K562 (cell line): ENCODE data around the gene NCOA3. TPM values are rescaled to one million over a fixed set of nuclear protein-coding genes. Genes with fewer than 3 reads are reported as not detected.

Experiments used
- BDP1 ChIP-seq: IDR thresholded peaks from 3 replicates; pipeline ENCODE4 v1.6.1; 2011; ENCODE audit not compliant: insufficient read length, insufficient read depth
- C11orf30 ChIP-seq: fragments of 450-650 bp; IDR thresholded peaks from 2 replicates; pipeline ENCODE4 v1.6.1; 2016; ENCODE audit warnings: low read depth, mild to moderate bottlenecking
- EZH2 ChIP-seq: IDR thresholded peaks from 2 replicates; pipeline ENCODE4 v1.6.1; 2012; ENCODE audit warnings: low read depth, mild to moderate bottlenecking, inconsistent platforms, low read length, borderline replicate concordance
- GABPB1 ChIP-seq: sonication (generic); formaldehyde crosslinking; IDR thresholded peaks from 2 replicates; pipeline ENCODE4 v1.8.0; 2022; ENCODE audit warnings: mild to moderate bottlenecking, missing genetic modification reagents
- HCFC1 ChIP-seq: IDR thresholded peaks from 2 replicates; pipeline ENCODE4 v1.6.1; 2012; ENCODE audit warnings: low read depth, low read length, improper control_type of control experiment
- KAT7 ChIP-seq: sonication (generic); formaldehyde crosslinking; IDR thresholded peaks from 2 replicates; pipeline ENCODE4 v1.8.0; 2022; ENCODE audit warnings: missing genetic modification reagents, mild to moderate bottlenecking, borderline replicate concordance
- LCOR ChIP-seq: sonication (generic); formaldehyde crosslinking; IDR thresholded peaks from 2 replicates; pipeline ENCODE4 v1.8.0; 2022; ENCODE audit warnings: mild to moderate bottlenecking, missing genetic modification reagents
- MIER1 ChIP-seq: fragments of 450-650 bp; IDR thresholded peaks from 2 replicates; pipeline ENCODE4 v1.6.1; 2016; ENCODE audit warnings: antibody characterized with exemption, mild to moderate bottlenecking, low read depth
- PHF21A ChIP-seq: fragments of 450-650 bp; IDR thresholded peaks from 2 replicates; pipeline ENCODE4 v1.6.1; 2017; ENCODE audit warnings: low read depth, borderline replicate concordance
- SNIP1 ChIP-seq: fragments of 450-650 bp; IDR thresholded peaks from 2 replicates; pipeline ENCODE4 v1.7.1; 2017; ENCODE audit warnings: low read depth, mild to moderate bottlenecking
- SRSF7 ChIP-seq: fragments of 200-400 bp; formaldehyde crosslinking; optimal IDR thresholded peaks from 2 replicates; pipeline ENCODE3; 2017; ENCODE audit warnings: mild to moderate bottlenecking, low read depth, low read length
- XRCC4 ChIP-seq: IDR thresholded peaks from one replicate; pipeline ENCODE4 v1.6.1; 2011; ENCODE audit not compliant: insufficient read depth, insufficient read length; ENCODE audit errors: extremely low read depth
- ZNF133 ChIP-seq: fragments of 250-450 bp; sonication (Bioruptor Pico); IDR thresholded peaks from 2 replicates; pipeline ENCODE4 v1.4.0; 2020; ENCODE audit warnings: mild to moderate bottlenecking
- ZNF311 ChIP-seq: fragments of 250-450 bp; sonication (Bioruptor Pico); IDR thresholded peaks from 2 replicates; pipeline ENCODE4 v1.4.0; 2020; ENCODE audit warnings: mild to moderate bottlenecking, moderate library complexity
- ZNF76 ChIP-seq: fragments of 250-450 bp; sonication (Bioruptor Pico); IDR thresholded peaks from 2 replicates; pipeline ENCODE4 v1.4.0; 2020; ENCODE audit warnings: mild to moderate bottlenecking, moderate library complexity, borderline replicate concordance
- polyA plus RNA-seq, 8 experiments: library from polyadenylated mRNA; depleted of rRNA in 4 of 8; stranded (reverse) in 5 of 8; unstranded in 3 of 8; fragments of >200 nt; fragmentation: Nextera tagmentation in 2 of 8; fragmentation: Illumina TruSeq in 1 of 8; extraction: Ambion mirVana in 2 of 8; extraction: Trizol in 1 of 8; gene quantifications; 2 replicates each; pipeline versions ENCODE4 v1.2.1 to v1.2.3, GENCODE V29; 2011 to 2014; ENCODE audit warnings: inconsistent platforms in 1 of 8, missing spikeins in 1 of 8
- total RNA-seq, 7 experiments: library from RNA; depleted of rRNA in 6 of 7; stranded (reverse); fragments of >200 nt in 6 of 7; fragmentation: Illumina TruSeq in 2 of 7; extraction: Trizol in 2 of 7; gene quantifications; 2 replicates each; pipeline versions ENCODE4 v1.2.1 to v1.2.3, GENCODE V29; 2011 to 2021; ENCODE audit warnings: low replicate concordance in 1 of 7
- TF ChIP-seq, protein P1 (sequence below), 3 experiments: fragments of 200-800 bp in 1 of 3; fragments of 250-450 bp in 1 of 3; fragments of 450-650 bp in 1 of 3; sonication (Bioruptor Pico) in 1 of 3; sonication (Bioruptor generic) in 1 of 3; formaldehyde crosslinking in 1 of 3; IDR thresholded peaks; 2 replicates each; pipeline versions ENCODE4 v1.6.1 to v1.8.0; 2016 to 2022; ENCODE audit warnings: mild to moderate bottlenecking in 2 of 3, missing genetic modification characterization in 2 of 3, missing compliant biosample characterization in 1 of 3, moderate library complexity in 1 of 3
- TF ChIP-seq, protein P2 (sequence below): fragments of 250-450 bp; sonication (Bioruptor Pico); IDR thresholded peaks from 2 replicates; pipeline ENCODE4 v1.4.0; 2020; ENCODE audit warnings: mild to moderate bottlenecking, moderate library complexity, borderline replicate concordance
- TF ChIP-seq, protein P3 (sequence below): fragments of 250-450 bp; sonication (Bioruptor Pico); IDR thresholded peaks from 2 replicates; pipeline ENCODE4 v1.5.0; 2020; ENCODE audit warnings: mild to moderate bottlenecking

Gene NCOA3
- total and polyA plus RNA-seq, 9 of the 15 experiments (the other 6 are each of a cell fraction or from before 2014, with no cell fraction given): 3.2 to 24.3 (median 14.4) TPM

DNA sequence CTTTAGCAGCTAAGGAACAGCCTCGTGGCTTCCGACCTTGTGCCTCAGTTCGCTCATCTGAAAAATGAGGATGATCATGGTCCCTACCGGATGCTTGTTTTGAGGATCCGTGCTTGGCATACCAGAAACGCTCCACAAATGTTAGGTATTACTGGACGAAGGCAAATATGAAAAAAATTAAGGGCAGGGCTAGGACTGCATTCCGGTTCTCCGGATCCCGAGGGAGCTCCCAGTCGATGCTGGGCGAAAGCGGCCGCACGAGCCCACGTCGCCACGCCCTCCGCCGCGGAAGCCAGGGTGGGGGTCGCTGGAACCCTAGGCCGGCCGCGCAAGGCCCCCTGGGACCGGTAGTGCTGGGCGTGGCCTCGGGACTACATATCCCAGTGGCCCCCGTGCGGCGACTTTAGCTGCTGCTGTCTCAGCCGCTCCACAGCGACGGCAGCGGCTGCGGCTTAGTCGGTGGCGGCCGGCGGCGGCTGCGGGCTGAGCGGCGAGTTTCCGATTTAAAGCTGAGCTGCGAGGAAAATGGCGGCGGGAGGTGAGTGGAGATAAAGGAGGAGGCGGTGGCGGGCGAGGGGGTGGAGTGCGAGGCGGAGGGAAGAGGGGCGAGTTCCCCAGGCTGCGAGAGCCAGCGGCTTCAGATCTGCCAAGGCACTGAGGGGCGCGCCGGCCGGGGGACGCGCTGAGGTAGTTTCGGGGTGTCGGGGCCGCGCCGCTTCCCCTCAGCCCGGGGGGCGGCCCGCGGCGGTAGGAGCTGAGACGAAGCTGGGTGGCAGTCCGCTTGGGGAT is at the start of gene NCOA3 (continued):
- TF ChIP-seq, protein P1, sequence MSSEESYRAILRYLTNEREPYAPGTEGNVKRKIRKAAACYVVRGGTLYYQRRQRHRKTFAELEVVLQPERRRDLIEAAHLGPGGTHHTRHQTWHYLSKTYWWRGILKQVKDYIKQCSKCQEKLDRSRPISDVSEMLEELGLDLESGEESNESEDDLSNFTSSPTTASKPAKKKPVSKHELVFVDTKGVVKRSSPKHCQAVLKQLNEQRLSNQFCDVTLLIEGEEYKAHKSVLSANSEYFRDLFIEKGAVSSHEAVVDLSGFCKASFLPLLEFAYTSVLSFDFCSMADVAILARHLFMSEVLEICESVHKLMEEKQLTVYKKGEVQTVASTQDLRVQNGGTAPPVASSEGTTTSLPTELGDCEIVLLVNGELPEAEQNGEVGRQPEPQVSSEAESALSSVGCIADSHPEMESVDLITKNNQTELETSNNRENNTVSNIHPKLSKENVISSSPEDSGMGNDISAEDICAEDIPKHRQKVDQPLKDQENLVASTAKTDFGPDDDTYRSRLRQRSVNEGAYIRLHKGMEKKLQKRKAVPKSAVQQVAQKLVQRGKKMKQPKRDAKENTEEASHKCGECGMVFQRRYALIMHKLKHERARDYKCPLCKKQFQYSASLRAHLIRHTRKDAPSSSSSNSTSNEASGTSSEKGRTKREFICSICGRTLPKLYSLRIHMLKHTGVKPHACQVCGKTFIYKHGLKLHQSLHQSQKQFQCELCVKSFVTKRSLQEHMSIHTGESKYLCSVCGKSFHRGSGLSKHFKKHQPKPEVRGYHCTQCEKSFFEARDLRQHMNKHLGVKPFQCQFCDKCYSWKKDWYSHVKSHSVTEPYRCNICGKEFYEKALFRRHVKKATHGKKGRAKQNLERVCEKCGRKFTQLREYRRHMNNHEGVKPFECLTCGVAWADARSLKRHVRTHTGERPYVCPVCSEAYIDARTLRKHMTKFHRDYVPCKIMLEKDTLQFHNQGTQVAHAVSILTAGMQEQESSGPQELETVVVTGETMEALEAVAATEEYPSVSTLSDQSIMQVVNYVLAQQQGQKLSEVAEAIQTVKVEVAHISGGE (CRISPR knock-in tag; IDR thresholded peaks at IDR 0.05): peak in 2 of 3 experiments; percentile 42 to 88; a peak in 4 of 6 replicates
- TF ChIP-seq EZH2: no peak
- TF ChIP-seq LCOR (CRISPR knock-in tag): peak; percentile 78; the same call in 1 of the 2 replicates
- TF ChIP-seq XRCC4: no peak
- TF ChIP-seq SNIP1: no peak
- TF ChIP-seq SRSF7: no peak
- TF ChIP-seq, protein P2, sequence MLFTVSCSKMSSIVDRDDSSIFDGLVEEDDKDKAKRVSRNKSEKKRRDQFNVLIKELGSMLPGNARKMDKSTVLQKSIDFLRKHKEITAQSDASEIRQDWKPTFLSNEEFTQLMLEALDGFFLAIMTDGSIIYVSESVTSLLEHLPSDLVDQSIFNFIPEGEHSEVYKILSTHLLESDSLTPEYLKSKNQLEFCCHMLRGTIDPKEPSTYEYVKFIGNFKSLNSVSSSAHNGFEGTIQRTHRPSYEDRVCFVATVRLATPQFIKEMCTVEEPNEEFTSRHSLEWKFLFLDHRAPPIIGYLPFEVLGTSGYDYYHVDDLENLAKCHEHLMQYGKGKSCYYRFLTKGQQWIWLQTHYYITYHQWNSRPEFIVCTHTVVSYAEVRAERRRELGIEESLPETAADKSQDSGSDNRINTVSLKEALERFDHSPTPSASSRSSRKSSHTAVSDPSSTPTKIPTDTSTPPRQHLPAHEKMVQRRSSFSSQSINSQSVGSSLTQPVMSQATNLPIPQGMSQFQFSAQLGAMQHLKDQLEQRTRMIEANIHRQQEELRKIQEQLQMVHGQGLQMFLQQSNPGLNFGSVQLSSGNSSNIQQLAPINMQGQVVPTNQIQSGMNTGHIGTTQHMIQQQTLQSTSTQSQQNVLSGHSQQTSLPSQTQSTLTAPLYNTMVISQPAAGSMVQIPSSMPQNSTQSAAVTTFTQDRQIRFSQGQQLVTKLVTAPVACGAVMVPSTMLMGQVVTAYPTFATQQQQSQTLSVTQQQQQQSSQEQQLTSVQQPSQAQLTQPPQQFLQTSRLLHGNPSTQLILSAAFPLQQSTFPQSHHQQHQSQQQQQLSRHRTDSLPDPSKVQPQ: no peak
- TF ChIP-seq KAT7 (CRISPR knock-in tag): peak; percentile 67
- TF ChIP-seq ZNF133 (CRISPR knock-in tag): 0 out of 2 replicates have a peak, but pooled peaks have one; percentile 49
- TF ChIP-seq BDP1: no peak
- TF ChIP-seq GABPB1 (CRISPR knock-in tag): peak; percentile 89
- no peak; the same call in 1 of the 2 replicates for TF ChIP-seq PHF21A
- peak; percentile 98 for TF ChIP-seq HCFC1
- no peak for TF ChIP-seq ZNF76 (CRISPR knock-in tag)
- no peak for TF ChIP-seq MIER1
- TF ChIP-seq, protein P3, sequence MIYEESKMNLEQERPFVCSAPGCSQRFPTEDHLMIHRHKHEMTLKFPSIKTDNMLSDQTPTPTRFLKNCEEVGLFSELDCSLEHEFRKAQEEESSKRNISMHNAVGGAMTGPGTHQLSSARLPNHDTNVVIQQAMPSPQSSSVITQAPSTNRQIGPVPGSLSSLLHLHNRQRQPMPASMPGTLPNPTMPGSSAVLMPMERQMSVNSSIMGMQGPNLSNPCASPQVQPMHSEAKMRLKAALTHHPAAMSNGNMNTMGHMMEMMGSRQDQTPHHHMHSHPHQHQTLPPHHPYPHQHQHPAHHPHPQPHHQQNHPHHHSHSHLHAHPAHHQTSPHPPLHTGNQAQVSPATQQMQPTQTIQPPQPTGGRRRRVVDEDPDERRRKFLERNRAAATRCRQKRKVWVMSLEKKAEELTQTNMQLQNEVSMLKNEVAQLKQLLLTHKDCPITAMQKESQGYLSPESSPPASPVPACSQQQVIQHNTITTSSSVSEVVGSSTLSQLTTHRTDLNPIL (CRISPR knock-in tag): peak; percentile 66; the same call in 1 of the 2 replicates
- TF ChIP-seq C11orf30: 0 out of 2 replicates have a peak, but pooled peaks have one; percentile 5
- no peak for TF ChIP-seq ZNF311 (CRISPR knock-in tag)
